Breast epithelium (tissue), 3 donors: ENCODE data around the gene NCBP2.

Source experiments
- POLR2A ChIP-seq: fragments of 450-650 bp; IDR thresholded peaks from one replicate; pipeline ENCODE4 v1.6.1; 2016; ENCODE audit warnings: antibody characterized with exemption, mild to moderate bottlenecking, moderate library complexity
- TF ChIP-seq, protein P1 (sequence below), 3 donors: fragments of 450-650 bp; IDR thresholded peaks; one replicate each; pipeline ENCODE4 v1.5.1; 2016 to 2017; ENCODE audit warnings: antibody characterized with exemption in 3 of 3, mild to moderate bottlenecking in 3 of 3, moderate library complexity in 3 of 3

DNA sequence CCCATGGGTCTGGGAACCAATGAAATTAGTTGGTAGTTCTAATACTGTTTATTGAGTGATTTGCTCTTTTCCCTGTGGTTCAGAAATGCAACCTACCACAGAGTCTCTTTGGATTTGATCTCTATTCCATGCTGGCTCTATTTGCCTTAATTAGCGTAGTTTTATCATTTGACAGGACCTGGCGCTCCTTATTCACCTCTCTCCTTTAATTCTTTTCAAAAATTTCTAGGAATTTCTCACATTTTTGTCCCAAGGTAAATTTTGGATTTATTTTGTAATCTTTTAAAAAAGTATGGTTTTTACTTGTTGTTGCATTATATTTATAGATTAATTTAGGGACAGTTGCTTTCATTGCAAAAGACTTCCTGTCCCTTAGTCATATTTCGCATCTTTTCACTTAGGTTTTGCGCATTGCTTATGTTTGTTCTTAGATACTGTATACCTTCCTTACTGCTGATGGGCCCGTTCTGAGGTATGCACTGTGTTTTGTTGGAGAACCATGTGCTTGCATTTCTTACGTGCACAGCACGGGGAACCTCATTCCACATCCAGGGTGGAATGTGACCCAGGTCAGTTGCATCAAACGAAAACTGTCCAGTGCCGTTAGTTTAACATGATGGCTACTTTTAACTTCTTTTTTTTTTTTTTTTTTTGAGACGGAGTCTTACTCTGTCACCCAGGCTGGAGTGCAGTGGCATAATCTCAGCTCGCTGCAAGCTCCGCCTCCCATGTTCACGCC, 47.6 kb downstream of the NCBP2 start:
- TF ChIP-seq, protein P1, sequence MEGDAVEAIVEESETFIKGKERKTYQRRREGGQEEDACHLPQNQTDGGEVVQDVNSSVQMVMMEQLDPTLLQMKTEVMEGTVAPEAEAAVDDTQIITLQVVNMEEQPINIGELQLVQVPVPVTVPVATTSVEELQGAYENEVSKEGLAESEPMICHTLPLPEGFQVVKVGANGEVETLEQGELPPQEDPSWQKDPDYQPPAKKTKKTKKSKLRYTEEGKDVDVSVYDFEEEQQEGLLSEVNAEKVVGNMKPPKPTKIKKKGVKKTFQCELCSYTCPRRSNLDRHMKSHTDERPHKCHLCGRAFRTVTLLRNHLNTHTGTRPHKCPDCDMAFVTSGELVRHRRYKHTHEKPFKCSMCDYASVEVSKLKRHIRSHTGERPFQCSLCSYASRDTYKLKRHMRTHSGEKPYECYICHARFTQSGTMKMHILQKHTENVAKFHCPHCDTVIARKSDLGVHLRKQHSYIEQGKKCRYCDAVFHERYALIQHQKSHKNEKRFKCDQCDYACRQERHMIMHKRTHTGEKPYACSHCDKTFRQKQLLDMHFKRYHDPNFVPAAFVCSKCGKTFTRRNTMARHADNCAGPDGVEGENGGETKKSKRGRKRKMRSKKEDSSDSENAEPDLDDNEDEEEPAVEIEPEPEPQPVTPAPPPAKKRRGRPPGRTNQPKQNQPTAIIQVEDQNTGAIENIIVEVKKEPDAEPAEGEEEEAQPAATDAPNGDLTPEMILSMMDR (IDR thresholded peaks at IDR 0.05), result no peak
- no peak for TF ChIP-seq POLR2A
